HG02759 (cell line): Measurements from ENCODE around the gene DBH.

ENCODE experiments used
- ATAC-seq: cut with Tn5 transposase; IDR thresholded peaks from one replicate; pipeline ENCODE4 v1.9.1; 2021; ENCODE audit warnings: mild to moderate bottlenecking, moderate library complexity; ENCODE audit not compliant: unreplicated experiment

DBH gene

GRCh38 chr9:133604214-133604613 is 31.9 kb upstream of the DBH start:
- ATAC-seq = no peak

- ATAC-seq = no peak
Measured at GRCh38 chr9:133604856-133605255, 31.3 kb upstream of the DBH start.

- no peak for ATAC-seq
Measured at GRCh38 chr9:133605446-133605845, 30.7 kb upstream of the DBH start.

GRCh38 chr9:133605856-133606707 is 30.1 kb upstream of the DBH start:
- no peak for ATAC-seq

GRCh38 chr9:133606708-133607025 is 29.5 kb upstream of the DBH start:
- no peak for ATAC-seq

- no peak for ATAC-seq
Measured at GRCh38 chr9:133607381-133607780, 28.8 kb upstream of the DBH start.

- ATAC-seq = no peak
Measured at GRCh38 chr9:133607976-133608375, 28.2 kb upstream of the DBH start.

- ATAC-seq = no peak
Measured at GRCh38 chr9:133608382-133608781, 27.8 kb upstream of the DBH start.

- no peak for ATAC-seq
Measured at GRCh38 chr9:133608889-133609288, 27.3 kb upstream of the DBH start.

GRCh38 chr9:133609311-133610098 is 26.7 kb upstream of the DBH start, which contains the start of gene FAM163B:
TSS of gene FAM163B (minus strand) at chr9:133609389. CDS start at chr9:133580223, 29,166 bp downstream.
- ATAC-seq = no peak

- ATAC-seq = no peak
Measured at GRCh38 chr9:133610845-133611244, 25.3 kb upstream of the DBH start.

- no peak for ATAC-seq
Measured at GRCh38 chr9:133612051-133612450, 24.1 kb upstream of the DBH start.

GRCh38 chr9:133612816-133613215 is 23.3 kb upstream of the DBH start:
- no peak for ATAC-seq

GRCh38 chr9:133613432-133613831 is 22.7 kb upstream of the DBH start:
- no peak for ATAC-seq

- ATAC-seq = no peak
Measured at GRCh38 chr9:133614056-133614455, 22.1 kb upstream of the DBH start.

GRCh38 chr9:133614678-133615077 is 21.5 kb upstream of the DBH start:
- no peak for ATAC-seq

- ATAC-seq = no peak
Measured at GRCh38 chr9:133615186-133615585, 21.0 kb upstream of the DBH start.

GRCh38 chr9:133615606-133616188 is 20.5 kb upstream of the DBH start:
- no peak for ATAC-seq

- no peak for ATAC-seq
Measured at GRCh38 chr9:133616643-133617405, 19.3 kb upstream of the DBH start.

GRCh38 chr9:133618726-133619125 is 17.4 kb upstream of the DBH start:
- ATAC-seq = no peak

GRCh38 chr9:133619791-133620190 is 16.4 kb upstream of the DBH start:
- ATAC-seq = no peak
